Hair follicular keratinocyte (primary cell): ENCODE measurements around the gene EML6. TPM values are rescaled to one million over a fixed set of nuclear protein-coding genes. Genes with fewer than 3 reads are reported as not detected.

ENCODE experiments used
- total RNA-seq: library from RNA; depleted of rRNA; stranded (reverse); fragments of >200 nt; gene quantifications from 2 replicates; pipeline ENCODE4 v1.2.3, GENCODE V29; 2015

The EML6 gene
- total RNA-seq, result 0.04 TPM in 1 of 2 replicates, not detected in the other

GRCh38 chr2:54723131-54723995, at the start of gene EML6:
TSS of gene EML6 (plus strand) at chr2:54723662. CDS start at chr2:54725062, 1,400 bp downstream.

